OCI-LY7 (cell line): ENCODE data around the gene CEMIP2. TPM values are rescaled to one million over a fixed set of nuclear protein-coding genes. Genes with fewer than 3 reads are reported as not detected.

Source experiments
- BruUV-seq: library from RNA; stranded (reverse); fragments of 400-500 nt; replicated peaks from 2 replicates; lab custom pipeline; 2021; lab: Mats Ljungman, UMichigan
- CTCF ChIA-PET: fragments of 300-600 bp; sonication (Branson Sonifier 250); formaldehyde crosslinking; loops from one replicate; lab custom pipeline; 2022; ENCODE audit warnings: antibody characterized with exemption; ENCODE audit not compliant: unreplicated experiment; lab: Charles Lee
- POLR2A ChIA-PET: fragments of 300-600 bp; sonication (Branson Sonifier 250); formaldehyde crosslinking; loops from one replicate; lab custom pipeline; 2022; ENCODE audit warnings: antibody characterized with exemption; lab: Charles Lee
- DNase-seq: peaks from one replicate; pipeline ENCODE4 v3.0.0-alpha.2; 2015; ENCODE audit warnings: low spot score
- H2AFZ ChIP-seq: fragments of 200-600 bp; sonication (generic), shearing (Covaris generic); 2 replicates; pipeline ENCODE4 v1.6.1; 2014; ENCODE audit warnings: mild to moderate bottlenecking, antibody characterized with exemption, low read length, moderate library complexity
- H3K27ac ChIP-seq: fragments of 200-600 bp; sonication (generic); 2 replicates; pipeline ENCODE4 v1.5.1; 2014; ENCODE audit warnings: mixed run types, low read depth, mild to moderate bottlenecking, moderate library complexity, low read length, inconsistent platforms; ENCODE audit not compliant: poor library complexity, severe bottlenecking
- H3K36me3 ChIP-seq: fragments of 200-600 bp; sonication (generic); 2 replicates; pipeline ENCODE4 v1.6.1; 2014; ENCODE audit warnings: mild to moderate bottlenecking, antibody characterized with exemption, low read length, moderate library complexity, mixed read lengths; ENCODE audit not compliant: insufficient read depth
- H3K4me1 ChIP-seq: fragments of 200-600 bp; sonication (generic); 2 replicates; pipeline ENCODE4 v1.5.1; 2014; ENCODE audit warnings: mild to moderate bottlenecking, low read length; ENCODE audit not compliant: insufficient read depth, poor library complexity, severe bottlenecking
- H3K4me2 ChIP-seq: fragments of 200-600 bp; sonication (generic); 2 replicates; pipeline ENCODE4 v1.6.1; 2014; ENCODE audit warnings: mild to moderate bottlenecking, low read length
- H3K4me3 ChIP-seq: fragments of 200-600 bp; sonication (generic); 2 replicates; pipeline ENCODE4 v1.5.1; 2014; ENCODE audit warnings: mild to moderate bottlenecking, low read depth, low read length; ENCODE audit not compliant: poor library complexity, severe bottlenecking
- H3K79me2 ChIP-seq: fragments of 200-600 bp; sonication (generic); 2 replicates; pipeline ENCODE4 v1.6.1; 2016; ENCODE audit warnings: low read depth, mild to moderate bottlenecking, low read length, moderate library complexity, mixed read lengths; ENCODE audit not compliant: insufficient read depth
- H3K9me2 ChIP-seq: fragments of 200-600 bp; sonication (generic); 2 replicates; pipeline ENCODE4 v1.6.1; 2016; ENCODE audit warnings: mild to moderate bottlenecking, low read length, mixed read lengths; ENCODE audit not compliant: insufficient read depth
- H3K9me3 ChIP-seq: fragments of 200-600 bp; sonication (generic); 2 replicates; pipeline ENCODE4 v1.6.1; 2014; ENCODE audit warnings: mild to moderate bottlenecking, mixed run types, low read length, mixed read lengths
- H4K20me1 ChIP-seq: fragments of 200-600 bp; sonication (generic); 2 replicates; pipeline ENCODE4 v1.6.1; 2014; ENCODE audit warnings: mild to moderate bottlenecking, antibody characterized with exemption, low read length, moderate library complexity, mixed read lengths; ENCODE audit not compliant: insufficient read depth
- CTCF ChIP-seq: fragments of 200-600 bp; sonication (generic); conservative IDR thresholded peaks from 2 replicates; pipeline ENCODE4 v1.5.1; 2014; ENCODE audit warnings: mild to moderate bottlenecking, antibody characterized with exemption, low read length, moderate library complexity, mixed read lengths
- EZH2phosphoT487 ChIP-seq: fragments of 200-600 bp; sonication (generic); IDR thresholded peaks from 2 replicates; pipeline ENCODE4 v1.6.1; 2018; ENCODE audit warnings: low read depth, borderline replicate concordance, mild to moderate bottlenecking, mixed run types, antibody characterized with exemption, low read length, moderate library complexity, mixed read lengths
- intact Hi-C: fragments of 100-400 bp; cut with micrococcal nuclease; formaldehyde crosslinking; loops from one replicate; pipeline ENCODE4 v1.10.0; 2022; ENCODE audit not compliant: unreplicated experiment
- total RNA-seq, 2 experiments: library from RNA; depleted of rRNA in 1 of 2; stranded (reverse); fragments of >200 nt in 1 of 2; shearing (Covaris generic) in 1 of 2; gene quantifications; 2 replicates each; pipeline ENCODE4 v1.2.3, GENCODE V29; 2014 to 2022

Gene CEMIP2
- total RNA-seq, 2 experiments from 2014 or later, result 1.8 to 4.8 TPM

- ChIA-PET POLR2A (interaction anchor here (1.1 kb wide), 1 partner anchor 18 kb away, joined by 6 read pairs; no protein-coding TSS in a partner anchor), CTCF (no interaction called here)
- no peak overlapping the region for H2AFZ ChIP-seq
- no peaks in the 10 kb centered on the region for H4K20me1 ChIP-seq
- H3K27ac ChIP-seq, result no peak overlapping the region
- no peak overlapping the region for H3K4me2 ChIP-seq
- no peak for DNase-seq
- H3K79me2 ChIP-seq, result no peaks in the 10 kb centered on the region
- intact Hi-C loops, result no loop called here
- no TSS peak for BruUV-seq
- no peaks in the 10 kb centered on the region for H3K4me1 ChIP-seq
- H3K9me2 ChIP-seq, result no peaks in the 10 kb centered on the region
- no peak overlapping the region for H3K4me3 ChIP-seq
- no peaks in the 10 kb centered on the region for H3K9me3 ChIP-seq
- no peaks in the 10 kb centered on the region for H3K36me3 ChIP-seq
- TF ChIP-seq CTCF (no peak), EZH2phosphoT487 (no peak)
Observed at GRCh38 chr9:71719088-71719487, 49.2 kb downstream of the CEMIP2 start.

DNA sequence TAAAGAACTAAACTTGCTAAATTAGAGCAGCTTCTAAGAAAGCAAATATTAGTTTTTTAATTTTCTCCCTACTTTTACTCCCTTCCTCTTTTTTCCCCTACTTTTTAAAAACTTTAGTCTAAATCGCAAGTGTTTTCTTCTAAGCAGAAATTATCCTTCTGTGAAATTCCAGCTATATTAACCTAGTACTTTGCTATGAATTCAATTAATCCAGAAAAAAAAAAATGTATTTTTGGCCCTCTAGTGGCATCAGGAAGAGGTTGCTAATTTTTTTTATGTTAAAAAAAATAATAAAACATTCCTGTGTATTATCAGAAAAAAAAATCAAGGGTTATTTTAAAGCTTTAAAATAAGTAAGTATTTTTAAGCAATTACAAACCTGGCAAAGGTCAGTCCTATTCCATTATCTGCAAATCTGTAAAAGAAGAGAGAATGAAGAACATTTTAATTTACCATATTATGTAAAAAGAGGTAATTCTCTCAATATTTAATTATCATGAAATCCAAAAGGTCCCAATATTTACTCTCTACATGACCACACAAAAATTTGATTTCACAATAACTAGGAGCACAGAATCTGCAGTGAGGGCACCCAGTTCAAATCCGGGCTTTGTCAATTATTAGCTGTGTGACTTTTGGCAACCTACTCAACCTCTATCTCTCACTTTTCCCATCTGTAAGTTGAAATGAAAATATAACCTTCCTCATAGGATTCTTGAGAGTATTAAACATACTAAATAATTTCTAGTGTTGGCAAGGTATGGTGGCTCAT is 52.0 kb downstream of the CEMIP2 start:
- H3K4me2 ChIP-seq, result no peak overlapping the region
- BruUV-seq, result no TSS peak
- CTCF ChIA-PET, result no interaction called here

More for the DNA sequence above, 52.0 kb downstream of the CEMIP2 start:
- Histone ChIP-seq H2AFZ (no peak overlapping the region), H3K4me3 (no peak overlapping the region), H3K9me3 (no peaks in the 10 kb centered on the region), H3K79me2 (no peaks in the 10 kb centered on the region), H3K4me1 (no peaks in the 10 kb centered on the region), H3K36me3 (no peaks in the 10 kb centered on the region), H3K9me2 (no peaks in the 10 kb centered on the region), H4K20me1 (no peaks in the 10 kb centered on the region), H3K27ac (no peak overlapping the region)
- DNase-seq, result no peak
- intact Hi-C loops, result no loop called here
- TF ChIP-seq CTCF, result peak; percentile 76
- no peak for TF ChIP-seq EZH2phosphoT487
- POLR2A ChIA-PET, result interaction anchor here (0.5 to 0.7 kb wide), 2 partner anchors 326 to 569 kb away, joined by 3 to 6 read pairs; no protein-coding TSS in a partner anchor
